ENCODE data around the gene ME1.

The ME1 gene

DNA sequence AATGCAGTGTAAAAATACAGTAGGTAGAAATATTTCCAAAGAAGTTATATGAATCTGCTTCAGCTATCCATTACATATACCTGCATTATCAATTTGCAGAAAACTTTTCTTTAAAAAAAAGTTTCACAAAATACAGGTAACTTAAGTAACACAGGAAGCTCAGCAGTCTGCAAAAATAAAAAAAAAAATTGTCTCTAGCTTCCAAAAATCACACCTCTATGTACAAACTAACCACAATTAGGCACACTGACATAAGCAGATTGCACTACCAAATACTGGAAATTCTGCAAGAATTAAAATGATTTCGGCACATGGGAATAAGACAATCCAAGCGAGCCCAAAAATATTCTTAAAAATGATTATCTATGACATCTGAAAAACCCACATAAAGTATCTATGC is 41.2 kb downstream of the ME1 start:
- TF ChIP-seq, protein P1, sequence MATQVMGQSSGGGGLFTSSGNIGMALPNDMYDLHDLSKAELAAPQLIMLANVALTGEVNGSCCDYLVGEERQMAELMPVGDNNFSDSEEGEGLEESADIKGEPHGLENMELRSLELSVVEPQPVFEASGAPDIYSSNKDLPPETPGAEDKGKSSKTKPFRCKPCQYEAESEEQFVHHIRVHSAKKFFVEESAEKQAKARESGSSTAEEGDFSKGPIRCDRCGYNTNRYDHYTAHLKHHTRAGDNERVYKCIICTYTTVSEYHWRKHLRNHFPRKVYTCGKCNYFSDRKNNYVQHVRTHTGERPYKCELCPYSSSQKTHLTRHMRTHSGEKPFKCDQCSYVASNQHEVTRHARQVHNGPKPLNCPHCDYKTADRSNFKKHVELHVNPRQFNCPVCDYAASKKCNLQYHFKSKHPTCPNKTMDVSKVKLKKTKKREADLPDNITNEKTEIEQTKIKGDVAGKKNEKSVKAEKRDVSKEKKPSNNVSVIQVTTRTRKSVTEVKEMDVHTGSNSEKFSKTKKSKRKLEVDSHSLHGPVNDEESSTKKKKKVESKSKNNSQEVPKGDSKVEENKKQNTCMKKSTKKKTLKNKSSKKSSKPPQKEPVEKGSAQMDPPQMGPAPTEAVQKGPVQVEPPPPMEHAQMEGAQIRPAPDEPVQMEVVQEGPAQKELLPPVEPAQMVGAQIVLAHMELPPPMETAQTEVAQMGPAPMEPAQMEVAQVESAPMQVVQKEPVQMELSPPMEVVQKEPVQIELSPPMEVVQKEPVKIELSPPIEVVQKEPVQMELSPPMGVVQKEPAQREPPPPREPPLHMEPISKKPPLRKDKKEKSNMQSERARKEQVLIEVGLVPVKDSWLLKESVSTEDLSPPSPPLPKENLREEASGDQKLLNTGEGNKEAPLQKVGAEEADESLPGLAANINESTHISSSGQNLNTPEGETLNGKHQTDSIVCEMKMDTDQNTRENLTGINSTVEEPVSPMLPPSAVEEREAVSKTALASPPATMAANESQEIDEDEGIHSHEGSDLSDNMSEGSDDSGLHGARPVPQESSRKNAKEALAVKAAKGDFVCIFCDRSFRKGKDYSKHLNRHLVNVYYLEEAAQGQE (IDR thresholded peaks at IDR 0.05; ENCODE audit: insufficient read depth in 1 of 2, low read depth in 2 of 2, low read length in 2 of 2) = no peak
- no peak for TF ChIP-seq POLR2AphosphoS5 (IDR thresholded peaks at IDR 0.05; ENCODE audit: low read depth, low read length)
- no peak for TF ChIP-seq FOXP2 (optimal IDR thresholded peaks at IDR 0.05; ENCODE audit: borderline replicate concordance, extremely low read depth, extremely low read length, insufficient read depth)
- TF ChIP-seq SIN3A (IDR thresholded peaks at IDR 0.05; ENCODE audit: borderline replicate concordance, insufficient read depth, low read length) = no peak
- no peak for TF ChIP-seq TAF1 (IDR thresholded peaks at IDR 0.05; ENCODE audit: borderline replicate concordance, insufficient read depth, low read length)

DNA sequence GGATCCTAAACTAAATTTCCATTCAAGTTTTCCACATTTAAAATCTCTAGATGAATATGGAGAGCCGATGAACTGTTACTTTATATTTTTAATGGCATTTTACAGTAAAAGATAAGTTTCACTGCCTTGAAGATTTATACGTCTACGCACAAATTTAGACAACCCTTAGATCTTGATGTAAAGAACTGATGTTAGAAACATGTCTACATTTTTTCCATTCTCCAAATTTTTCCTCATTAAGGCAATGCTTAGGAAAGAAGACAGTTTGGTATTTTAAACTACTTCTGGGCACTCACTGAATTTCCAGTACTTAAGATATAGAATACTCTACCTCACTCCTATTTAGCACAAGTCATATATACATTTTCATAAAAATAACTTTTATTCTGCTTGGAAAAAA is 45.4 kb downstream of the ME1 start:
- TF ChIP-seq FOXP2 (optimal IDR thresholded peaks at IDR 0.05; ENCODE audit: borderline replicate concordance, extremely low read depth, extremely low read length, insufficient read depth) = no peak
- TF ChIP-seq SIN3A (IDR thresholded peaks at IDR 0.05; ENCODE audit: borderline replicate concordance, insufficient read depth, low read length) = no peak
- TF ChIP-seq, protein P1 (IDR thresholded peaks at IDR 0.05; ENCODE audit: insufficient read depth in 1 of 2, low read depth in 2 of 2, low read length in 2 of 2) = no peak
- TF ChIP-seq POLR2AphosphoS5 (IDR thresholded peaks at IDR 0.05; ENCODE audit: low read depth, low read length) = no peak
- no peak for TF ChIP-seq TAF1 (IDR thresholded peaks at IDR 0.05; ENCODE audit: borderline replicate concordance, insufficient read depth, low read length)

DNA sequence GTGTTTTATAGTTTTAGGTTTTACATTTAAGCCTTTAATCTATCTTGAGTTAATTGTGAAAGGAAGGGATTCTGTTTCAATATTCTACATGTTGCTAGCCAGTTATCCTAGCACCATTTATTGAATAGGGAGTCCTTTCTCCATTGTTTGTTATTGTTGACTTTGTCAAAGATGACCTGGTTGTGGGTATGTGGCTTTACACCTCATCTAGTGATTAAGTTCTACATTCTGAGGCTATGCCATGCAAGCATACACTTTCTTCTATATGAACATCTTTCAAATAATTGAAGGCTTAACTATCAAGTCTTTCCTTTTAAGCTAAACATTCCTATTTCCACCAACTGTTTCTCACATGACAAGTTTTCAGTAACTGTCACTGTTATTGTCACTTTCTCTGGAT is 46.1 kb downstream of the ME1 start:
- no peak for TF ChIP-seq FOXP2 (optimal IDR thresholded peaks at IDR 0.05; ENCODE audit: borderline replicate concordance, extremely low read depth, extremely low read length, insufficient read depth)
- no peak for TF ChIP-seq POLR2AphosphoS5 (IDR thresholded peaks at IDR 0.05; ENCODE audit: low read depth, low read length)
- TF ChIP-seq SIN3A (IDR thresholded peaks at IDR 0.05; ENCODE audit: borderline replicate concordance, insufficient read depth, low read length) = no peak

DNA sequence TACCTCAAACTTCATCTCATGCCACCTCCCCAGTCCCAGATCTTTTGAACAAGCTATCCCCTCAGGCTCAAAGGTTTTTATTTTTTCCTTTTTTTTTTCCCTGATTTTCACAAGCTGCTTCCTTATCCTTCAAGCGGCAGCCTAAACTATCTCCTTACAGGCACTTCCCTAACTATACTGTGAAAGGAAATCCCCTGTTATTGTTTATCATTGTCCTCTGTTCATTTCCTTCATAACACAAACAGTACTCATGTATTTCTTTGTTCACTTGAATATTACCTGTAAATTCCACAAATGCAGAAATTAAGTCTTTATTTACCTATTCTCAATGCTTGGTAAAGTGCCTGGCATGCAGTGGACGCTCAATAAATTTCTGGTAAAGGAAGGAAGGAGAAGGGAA is 48.9 kb downstream of the ME1 start:
- TF ChIP-seq POLR2AphosphoS5 (IDR thresholded peaks at IDR 0.05; ENCODE audit: low read depth, low read length) = no peak
- no peak for TF ChIP-seq TAF1 (IDR thresholded peaks at IDR 0.05; ENCODE audit: borderline replicate concordance, insufficient read depth, low read length)
- TF ChIP-seq SIN3A (IDR thresholded peaks at IDR 0.05; ENCODE audit: borderline replicate concordance, insufficient read depth, low read length) = no peak
- TF ChIP-seq, protein P1 (IDR thresholded peaks at IDR 0.05; ENCODE audit: insufficient read depth in 1 of 2, low read depth in 2 of 2, low read length in 2 of 2) = no peak
- TF ChIP-seq FOXP2 (optimal IDR thresholded peaks at IDR 0.05; ENCODE audit: borderline replicate concordance, extremely low read depth, extremely low read length, insufficient read depth) = no peak

DNA sequence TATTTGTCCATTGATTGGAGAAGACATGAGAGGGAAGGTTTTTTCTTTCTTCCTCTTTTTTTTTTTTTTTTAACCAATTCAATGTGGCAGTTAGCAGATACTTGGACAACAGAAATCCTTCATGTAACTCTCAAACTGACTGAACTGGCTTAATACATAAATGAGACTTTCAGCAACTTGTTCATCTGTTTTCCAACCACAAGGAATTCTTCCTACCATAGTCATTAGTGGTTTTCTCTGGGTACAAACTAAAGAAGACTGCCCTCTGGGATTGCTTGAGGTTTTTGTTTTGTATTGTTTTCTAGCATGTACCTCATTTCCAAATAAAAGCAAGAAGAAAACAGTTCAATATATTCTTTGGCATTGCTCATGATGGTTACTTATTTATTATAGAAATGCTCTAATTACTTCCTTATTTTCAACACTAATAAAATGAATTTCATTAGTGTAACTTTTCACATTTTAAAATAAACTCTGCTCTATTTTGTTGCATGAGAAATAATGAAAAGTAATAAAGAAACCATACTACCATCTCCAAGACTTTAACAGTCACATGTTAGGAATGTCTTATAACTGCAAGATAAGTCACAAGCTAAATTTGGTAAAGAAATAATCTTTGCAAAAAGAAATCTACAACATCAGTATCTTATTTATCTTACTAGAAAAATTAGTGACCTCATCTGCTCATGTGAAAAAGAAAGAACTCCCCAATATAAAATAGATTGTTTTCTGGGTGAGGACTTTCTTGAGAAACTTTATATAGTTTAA is 52.0 kb downstream of the ME1 start:
- TF ChIP-seq FOXP2 (optimal IDR thresholded peaks at IDR 0.05; ENCODE audit: borderline replicate concordance, extremely low read depth, extremely low read length, insufficient read depth) (no peak), POLR2AphosphoS5 (IDR thresholded peaks at IDR 0.05; ENCODE audit: low read depth, low read length) (no peak), TAF1 (IDR thresholded peaks at IDR 0.05; ENCODE audit: borderline replicate concordance, insufficient read depth, low read length) (no peak), SIN3A (IDR thresholded peaks at IDR 0.05; ENCODE audit: borderline replicate concordance, insufficient read depth, low read length) (no peak)
- TF ChIP-seq, protein P1 (IDR thresholded peaks at IDR 0.05; ENCODE audit: insufficient read depth in 1 of 2, low read depth in 2 of 2, low read length in 2 of 2) = no peak
